Psoas muscle (tissue), 8 donors: ENCODE data around the gene PLCXD1. TPM values are rescaled to one million over a fixed set of nuclear protein-coding genes. Genes with fewer than 3 reads are reported as not detected.
"Not testable (repeated sequence)": the region's sequence is repeated elsewhere in the genome, so short reads cannot be mapped to it uniquely, and the experiment has no call there.

Source experiments
- ATAC-seq, 4 donors: fragments of 200-7000 bp; cut with Tn5 transposase; one replicate each; pipeline ENCODE4 v1.9.1; 2020; ENCODE audit warnings: moderate library complexity in 3 of 4, mild to moderate bottlenecking in 2 of 4
- DNase-seq, 2 donors: peaks; one replicate each; pipeline ENCODE4 v3.0.0-alpha.2; 2020
- H3K27ac ChIP-seq: fragments of 200-600 bp; one replicate; pipeline ENCODE4 v1.8.0; 2022
- H3K27me3 ChIP-seq, 3 donors: fragments of 200-600 bp in 1 of 3; one replicate each; pipeline versions ENCODE4 v1.6.1 to v1.8.0; 2013 to 2022; ENCODE audit warnings: low read length in 2 of 3, mild to moderate bottlenecking in 2 of 3, moderate library complexity in 1 of 3; ENCODE audit not compliant: insufficient read depth in 3 of 3
- H3K36me3 ChIP-seq, 2 donors: fragments of 200-600 bp in 1 of 2; one replicate each; pipeline versions ENCODE4 v1.6.1 to v1.8.0; 2013 to 2022; ENCODE audit warnings: low read depth in 1 of 2, mild to moderate bottlenecking in 1 of 2, moderate library complexity in 1 of 2; ENCODE audit not compliant: insufficient read depth in 1 of 2
- H3K4me1 ChIP-seq: fragments of 200-600 bp; one replicate; pipeline ENCODE4 v1.8.0; 2022
- H3K4me3 ChIP-seq: fragments of 200-600 bp; one replicate; pipeline ENCODE4 v1.8.0; 2022; ENCODE audit warnings: mild to moderate bottlenecking
- H3K9me3 ChIP-seq: fragments of 200-600 bp; one replicate; pipeline ENCODE4 v1.8.0; 2022
- WGBS, 3 donors: extraction: QIAGEN DNeasy Blood & Tissue Kit; methylation state at CpG; one replicate each; pipeline versions ENCODE4 v1.1.6 to v1.1.7; 2013; 5-methylcytosine and 5-hydroxymethylcytosine counted together
- intact Hi-C, 2 donors: fragments of 100-400 bp; cut with DNase I; formaldehyde crosslinking; loops; one replicate each; pipeline versions ENCODE4 v1.11.0 to v1.14.2; 2022
- polyA plus RNA-seq, 3 donors: library from polyadenylated mRNA; stranded (reverse); fragments of 200-250 nt; gene quantifications; one replicate each; pipeline ENCODE4 v1.2.3, GENCODE V29; 2013
- total RNA-seq, 4 donors: library from RNA; stranded (reverse); fragmentation: NEBNext Ultra II Directional in 2 of 4; extraction: Animal tissue kit (Norgen Biotek cat#: 25700) in 2 of 4; gene quantifications; one replicate each; pipeline versions ENCODE4 v1.2.1 to v1.2.4, GENCODE V29; 2021 to 2023
- TF ChIP-seq, protein P1 (sequence below): fragments of 200-600 bp; IDR thresholded peaks from one replicate; pipeline ENCODE4 v1.8.0; 2022; ENCODE audit warnings: antibody characterized with exemption
- donor health status: healthy with polysubstance abuse.
- donor health status: DM: no; HTN: no; CAD: no; lungs with moderate emphysema.
- donor health status: Bipolar disorder and iron deficiency.
- donor health status: healthy.
- donor health status: DM: yes; HTN: yes; CAD: no.
- donor health status: DM: no; HTN: no; CAD: no.
- donor health status: DM: no; HTN: no; CAD: no.
- donor health status: DM: yes; HTN: yes; CAD: no.

Gene PLCXD1
- total and polyA plus RNA-seq, 7 donors = 0.89 to 16.3 (median 2.3) TPM

- H3K27ac ChIP-seq = no peak overlapping the region
- 29 to 42% (median 40%) methylated on average over 31 to 32 of the region's 32 CpGs for WGBS, 3 donors
- TF ChIP-seq, protein P1, sequence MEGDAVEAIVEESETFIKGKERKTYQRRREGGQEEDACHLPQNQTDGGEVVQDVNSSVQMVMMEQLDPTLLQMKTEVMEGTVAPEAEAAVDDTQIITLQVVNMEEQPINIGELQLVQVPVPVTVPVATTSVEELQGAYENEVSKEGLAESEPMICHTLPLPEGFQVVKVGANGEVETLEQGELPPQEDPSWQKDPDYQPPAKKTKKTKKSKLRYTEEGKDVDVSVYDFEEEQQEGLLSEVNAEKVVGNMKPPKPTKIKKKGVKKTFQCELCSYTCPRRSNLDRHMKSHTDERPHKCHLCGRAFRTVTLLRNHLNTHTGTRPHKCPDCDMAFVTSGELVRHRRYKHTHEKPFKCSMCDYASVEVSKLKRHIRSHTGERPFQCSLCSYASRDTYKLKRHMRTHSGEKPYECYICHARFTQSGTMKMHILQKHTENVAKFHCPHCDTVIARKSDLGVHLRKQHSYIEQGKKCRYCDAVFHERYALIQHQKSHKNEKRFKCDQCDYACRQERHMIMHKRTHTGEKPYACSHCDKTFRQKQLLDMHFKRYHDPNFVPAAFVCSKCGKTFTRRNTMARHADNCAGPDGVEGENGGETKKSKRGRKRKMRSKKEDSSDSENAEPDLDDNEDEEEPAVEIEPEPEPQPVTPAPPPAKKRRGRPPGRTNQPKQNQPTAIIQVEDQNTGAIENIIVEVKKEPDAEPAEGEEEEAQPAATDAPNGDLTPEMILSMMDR = no peak
- ATAC-seq = peak; percentile 26 to 41 (median 28)
- H3K4me3 ChIP-seq = peak overlapping the region; percentile 65
- intact Hi-C loops = no loop called here
- no peak for DNase-seq
- H3K4me1 ChIP-seq = peaks cover 5% of the 10 kb centered on the region
- no peaks in the 10 kb centered on the region for H3K36me3 ChIP-seq
- H3K27me3 ChIP-seq = peaks cover 0 to 9% (median 7%) of the 10 kb centered on the region in 3 donors
- H3K9me3 ChIP-seq = no peaks in the 10 kb centered on the region
Measured at GRCh38 chrX:275476-275966, 5.7 kb upstream of the PLCXD1 start.

GRCh38 chrX:275967-276580, 5.1 kb upstream of the PLCXD1 start:
- H3K4me1 ChIP-seq = peaks cover 5% of the 10 kb centered on the region
- TF ChIP-seq, protein P1 = no peak
- ATAC-seq (peak; percentile 90 to 96 (median 95)), DNase-seq (peak; percentile 73 to 75)
- intact Hi-C loops = no loop called here
- H3K4me3 ChIP-seq = peak overlapping the region; percentile 65
- H3K27me3 ChIP-seq = peaks cover 0 to 9% (median 7%) of the 10 kb centered on the region in 3 donors
- WGBS, 3 donors = 1 to 6% (median 2%) methylated on average over 30 to 36 of the region's 36 CpGs
- no peaks in the 10 kb centered on the region for H3K36me3 ChIP-seq
- no peaks in the 10 kb centered on the region for H3K9me3 ChIP-seq
- no peak overlapping the region for H3K27ac ChIP-seq

- DNase-seq = no peak
- intact Hi-C loops = no loop called here
- no peak overlapping the region for H3K27ac ChIP-seq
Measured at GRCh38 chrX:276581-277201, 4.5 kb upstream of the PLCXD1 start.

GRCh38 chrX:279757-280604, 1.2 kb upstream of the PLCXD1 start:
- not testable (repeated sequence) for ATAC-seq, H3K36me3 ChIP-seq, H3K4me1 ChIP-seq, DNase-seq, H3K27me3 ChIP-seq, H3K9me3 ChIP-seq, H3K27ac ChIP-seq, H3K4me3 ChIP-seq
- 67 to 86% (median 79%) methylated on average over 27 to 43 of the region's 45 CpGs for WGBS, 3 donors
- intact Hi-C loops = loop anchor here in 1 of 2 donors (5.0 kb wide), 1 partner anchor 37 kb away; the partner anchor contains the start of gene GTPBP6

More at GRCh38 chrX:276581-277201, 4.5 kb upstream of the PLCXD1 start:
- ATAC-seq = peak; percentile 50 to 66 (median 60)
- TF ChIP-seq, protein P1 = no peak
- Histone ChIP-seq H3K9me3 (no peaks in the 10 kb centered on the region), H3K4me1 (peaks cover 5% of the 10 kb centered on the region), H3K27me3 (peaks cover 0 to 9% (median 7%) of the 10 kb centered on the region in 3 donors), H3K4me3 (peak overlapping the region; percentile 65), H3K36me3 (no peaks in the 10 kb centered on the region)
- WGBS, 3 donors = 4 to 7% (median 5%) methylated on average over 47 to 49 of the region's 49 CpGs

GRCh38 chrX:280722-281121, 459 bp upstream of the PLCXD1 start:
- ATAC-seq = not testable (repeated sequence)
- WGBS, 3 donors = 19 to 20% methylated on average over 3 to 17 of the region's 24 CpGs; no CpG with 5 or more reads in 1 of the 3 donors
- intact Hi-C loops = loop anchor here in 1 of 2 donors (5.0 kb wide), 1 partner anchor 37 kb away; the partner anchor contains the start of gene GTPBP6

DNA sequence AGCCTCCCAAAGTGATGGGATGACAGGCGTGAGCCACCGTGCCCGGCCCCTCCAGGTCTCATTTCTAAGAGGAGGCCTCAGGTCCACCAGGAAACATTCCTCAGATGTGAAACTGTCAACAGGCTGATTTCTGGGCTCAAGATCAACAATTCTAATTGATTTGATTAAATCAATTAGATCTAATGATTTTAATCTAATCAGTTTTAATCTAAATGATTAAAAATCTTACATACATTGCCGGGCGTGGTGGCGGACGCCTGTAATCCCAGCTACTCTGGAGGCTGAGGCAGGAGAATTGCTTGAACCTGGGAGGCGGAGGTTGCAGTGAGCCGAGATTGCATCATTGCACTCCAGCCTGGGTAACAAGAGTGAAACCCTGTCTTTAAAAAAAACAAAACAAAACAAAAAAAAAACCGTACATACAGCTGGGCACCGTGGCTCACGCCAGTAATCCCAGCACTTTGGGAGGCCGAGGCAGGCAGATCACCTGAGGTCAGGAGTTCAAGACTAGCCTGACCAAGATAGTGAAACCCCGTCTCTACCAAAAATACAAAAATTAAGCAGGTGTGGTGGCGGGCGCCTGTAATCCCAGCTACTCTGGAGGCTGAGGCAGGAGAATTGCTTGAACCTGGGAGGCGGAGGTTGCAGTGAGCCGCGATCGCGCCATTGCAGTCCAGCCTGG, 960 bp downstream of the PLCXD1 start:
- intact Hi-C loops = loop anchor here in 1 of 2 donors (5.0 kb wide), 1 partner anchor 35 kb away; the partner anchor contains the start of gene GTPBP6

More at GRCh38 chrX:280722-281121, 459 bp upstream of the PLCXD1 start:
- not testable (repeated sequence) for H3K36me3 ChIP-seq, H3K27me3 ChIP-seq, H3K4me1 ChIP-seq, H3K9me3 ChIP-seq, DNase-seq, H3K4me3 ChIP-seq, H3K27ac ChIP-seq

More for the DNA sequence above, 960 bp downstream of the PLCXD1 start:
- not testable (repeated sequence) for H3K9me3 ChIP-seq, H3K4me3 ChIP-seq, H3K36me3 ChIP-seq, H3K27ac ChIP-seq, ATAC-seq, H3K4me1 ChIP-seq, DNase-seq, H3K27me3 ChIP-seq
- 85 to 88% (median 87%) methylated on average over 21 of the region's 21 CpGs for WGBS, 3 donors
